DND-41 (cell line): ENCODE data around the gene ADNP.

Experiments used
- ATAC-seq: fragments of 200-7000 bp; cut with Tn5 transposase; 3 replicates; pipeline ENCODE4 v1.9.1; 2021; ENCODE audit warnings: low read depth; ENCODE audit not compliant: insufficient read depth
- DNase-seq: peaks from one replicate; pipeline ENCODE4 v3.0.0-alpha.2; 2020
- H2AFZ ChIP-seq: 2 replicates; pipeline ENCODE4 v1.6.0; 2012; ENCODE audit warnings: low read depth, low read length
- H3K27ac ChIP-seq: 2 replicates; pipeline ENCODE4 v1.5.1; 2012; ENCODE audit warnings: low read length, inconsistent platforms
- H3K27me3 ChIP-seq: fragments of 200-600 bp; sonication (generic); 2 replicates; pipeline ENCODE4 v1.6.0; 2012; ENCODE audit warnings: low read length, mild to moderate bottlenecking, inconsistent platforms; ENCODE audit not compliant: insufficient read depth, poor library complexity
- H3K36me3 ChIP-seq: 2 replicates; pipeline ENCODE4 v1.5.1; 2012; ENCODE audit warnings: low read length, inconsistent platforms; ENCODE audit not compliant: insufficient read depth
- H3K4me1 ChIP-seq: 2 replicates; pipeline ENCODE4 v1.5.1; 2012; ENCODE audit warnings: mild to moderate bottlenecking, low read length; ENCODE audit not compliant: insufficient read depth
- H3K4me2 ChIP-seq: 2 replicates; pipeline ENCODE4 v1.6.0; 2012; ENCODE audit warnings: mild to moderate bottlenecking, moderate library complexity, low read length, inconsistent platforms; ENCODE audit not compliant: insufficient read depth
- H3K4me3 ChIP-seq, 2 experiments: fragments of 200-600 bp in 1 of 2; shearing (Covaris generic) in 1 of 2; 2 replicates each; pipeline ENCODE4 v1.5.1; 2012 to 2016; ENCODE audit warnings: inconsistent platforms in 2 of 2, low read length in 2 of 2, mild to moderate bottlenecking in 2 of 2, low read depth in 1 of 2, moderate library complexity in 1 of 2
- H3K79me2 ChIP-seq: 2 replicates; pipeline ENCODE4 v1.6.0; 2012; ENCODE audit warnings: low read length, inconsistent platforms; ENCODE audit not compliant: insufficient read depth
- H3K9ac ChIP-seq: 2 replicates; pipeline ENCODE4 v1.6.0; 2012; ENCODE audit warnings: low read depth, mild to moderate bottlenecking, inconsistent platforms, low read length, moderate library complexity
- H3K9me3 ChIP-seq: 2 replicates; pipeline ENCODE4 v1.5.1; 2012; ENCODE audit warnings: low read length, moderate library complexity, mild to moderate bottlenecking, inconsistent platforms; ENCODE audit not compliant: insufficient read depth, severe bottlenecking
- H4K20me1 ChIP-seq: 2 replicates; pipeline ENCODE4 v1.6.0; 2012; ENCODE audit warnings: low read length; ENCODE audit not compliant: insufficient read depth
- CTCF ChIP-seq: IDR thresholded peaks from 2 replicates; pipeline ENCODE4 v1.5.1; 2012; ENCODE audit warnings: borderline replicate concordance, low read length, moderate library complexity, mild to moderate bottlenecking; ENCODE audit not compliant: poor library complexity, severe bottlenecking; ENCODE audit errors: extremely low read depth
- EZH2 ChIP-seq: IDR thresholded peaks from 3 replicates; pipeline ENCODE4 v1.6.1; 2012; ENCODE audit warnings: borderline replicate concordance, low read depth, mild to moderate bottlenecking, moderate library complexity, low read length, inconsistent platforms; ENCODE audit not compliant: severe bottlenecking

ADNP gene

GRCh38 chr20:50903353-50904051 lies 27.7 kb downstream of the ADNP start:
- Histone ChIP-seq H3K4me3 (no peak overlapping the region), H3K79me2 (peaks cover 91% of the 10 kb centered on the region), H3K4me1 (no peaks in the 10 kb centered on the region), H3K27ac (no peak overlapping the region), H3K9ac (no peak overlapping the region), H2AFZ (no peak overlapping the region), H3K36me3 (peaks cover 86% of the 10 kb centered on the region), H3K27me3 (no peaks in the 10 kb centered on the region), H3K9me3 (no peaks in the 10 kb centered on the region), H3K4me2 (no peak overlapping the region), H4K20me1 (peaks cover 87% of the 10 kb centered on the region)
- DNase-seq: no peak
- no peak for ATAC-seq
- no peak for TF ChIP-seq EZH2
- no peak for TF ChIP-seq CTCF

GRCh38 chr20:50901301-50901700 lies 29.9 kb downstream of the ADNP start:
- H3K4me2 ChIP-seq: no peak overlapping the region
- H3K9ac ChIP-seq: no peak overlapping the region
- no peaks in the 10 kb centered on the region for H3K4me1 ChIP-seq
- peaks cover 84% of the 10 kb centered on the region for H4K20me1 ChIP-seq
- H3K9me3 ChIP-seq: no peaks in the 10 kb centered on the region
- DNase-seq (no peak), ATAC-seq (no peak)
- no peak overlapping the region for H3K4me3 ChIP-seq
- peaks cover 97% of the 10 kb centered on the region for H3K36me3 ChIP-seq
- no peak overlapping the region for H3K27ac ChIP-seq
- H2AFZ ChIP-seq: no peak overlapping the region
- H3K79me2 ChIP-seq: peaks cover 83% of the 10 kb centered on the region
- TF ChIP-seq CTCF: no peak
- no peaks in the 10 kb centered on the region for H3K27me3 ChIP-seq

- H3K27me3 ChIP-seq: no peaks in the 10 kb centered on the region
- no peak overlapping the region for H3K4me3 ChIP-seq
- ATAC-seq: no peak
- peaks cover 79% of the 10 kb centered on the region for H4K20me1 ChIP-seq
- TF ChIP-seq EZH2: no peak
- TF ChIP-seq CTCF: no peak
- H2AFZ ChIP-seq: no peak overlapping the region
- peaks cover 96% of the 10 kb centered on the region for H3K36me3 ChIP-seq
- H3K27ac ChIP-seq: no peak overlapping the region
- H3K9me3 ChIP-seq: no peaks in the 10 kb centered on the region
- DNase-seq: no peak
- peaks cover 73% of the 10 kb centered on the region for H3K79me2 ChIP-seq
- H3K4me2 ChIP-seq: no peak overlapping the region
- no peaks in the 10 kb centered on the region for H3K4me1 ChIP-seq
- no peak overlapping the region for H3K9ac ChIP-seq
Measured at GRCh38 chr20:50900261-50900660, 31.0 kb downstream of the ADNP start.
